Activated CD4-positive, CD25-positive, alpha-beta regulatory T cell (primary cell): ENCODE results near the gene TCEANC2.
"Not testable (repeated sequence)": the region's sequence is repeated elsewhere in the genome, so short reads cannot be mapped to it uniquely, and the experiment has no call there.

Experiments
- DNase-seq, 4 experiments: peaks; one replicate each; lab custom pipeline; 2025; lab: John Stamatoyannopoulos, UW

TCEANC2 gene

DNA sequence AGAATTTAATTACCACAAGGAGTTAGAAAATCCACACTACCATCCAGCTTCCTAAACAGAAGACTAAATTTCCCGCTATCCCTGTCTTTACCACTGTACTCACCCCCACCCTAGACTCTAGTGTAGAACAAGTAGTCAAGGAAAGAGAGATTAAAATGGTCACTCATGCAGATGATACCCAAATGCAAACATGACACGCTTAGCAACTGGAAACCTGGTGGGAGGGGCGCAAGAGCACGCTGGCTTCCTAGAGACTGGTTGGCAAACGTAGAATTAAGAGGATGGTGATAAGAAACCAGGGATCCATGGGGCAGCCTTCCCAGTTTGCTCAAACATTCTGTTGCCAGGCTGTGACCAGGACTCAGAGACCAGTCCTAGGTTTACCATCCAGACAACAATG lies 25.6 kb upstream of the TCEANC2 start:
- no peak for DNase-seq

DNA sequence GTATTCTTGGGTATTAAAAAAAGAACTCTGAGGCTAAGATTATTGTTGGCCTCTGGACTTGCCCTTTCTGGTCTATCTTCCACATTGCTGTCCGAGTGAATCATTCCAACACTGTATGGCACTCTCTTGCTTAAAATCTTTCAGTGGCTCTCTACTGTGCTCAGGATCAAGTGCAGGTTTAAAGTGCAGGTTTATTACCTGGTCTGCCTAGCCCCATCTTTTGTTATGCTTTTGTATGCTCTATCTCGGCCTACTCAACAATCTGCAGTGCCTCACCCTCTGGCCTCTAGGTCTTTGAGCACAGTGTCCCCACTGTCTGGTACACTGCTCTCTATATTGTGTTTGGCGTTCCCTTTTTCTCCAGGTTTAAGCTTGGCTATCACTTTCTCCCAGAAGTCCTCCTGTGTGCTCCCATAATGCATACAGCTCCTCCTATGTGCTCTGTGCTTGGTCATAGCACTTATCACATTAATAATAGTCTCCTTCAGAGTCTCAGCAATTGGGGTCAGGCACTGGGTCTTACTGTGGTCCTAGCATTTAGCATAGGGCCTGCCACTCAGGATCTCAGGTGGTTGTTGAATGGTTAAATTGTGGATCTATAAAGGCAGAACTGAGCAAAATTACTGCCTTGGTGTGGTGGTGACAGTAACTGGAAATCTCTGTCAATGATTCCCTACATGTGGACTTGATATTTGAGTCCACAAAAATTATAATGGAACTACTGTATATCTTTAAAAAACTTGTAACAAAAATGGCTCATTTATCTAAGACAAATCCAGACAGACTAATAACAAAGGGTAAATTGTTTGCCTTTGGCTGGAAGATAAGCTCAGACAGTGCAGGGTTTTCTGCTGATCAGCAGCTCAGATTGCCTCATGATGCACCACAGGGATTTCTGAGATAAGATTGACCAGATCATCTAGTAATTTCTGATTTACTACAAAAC lies 24.8 kb upstream of the TCEANC2 start:
- DNase-seq = no peak

DNA sequence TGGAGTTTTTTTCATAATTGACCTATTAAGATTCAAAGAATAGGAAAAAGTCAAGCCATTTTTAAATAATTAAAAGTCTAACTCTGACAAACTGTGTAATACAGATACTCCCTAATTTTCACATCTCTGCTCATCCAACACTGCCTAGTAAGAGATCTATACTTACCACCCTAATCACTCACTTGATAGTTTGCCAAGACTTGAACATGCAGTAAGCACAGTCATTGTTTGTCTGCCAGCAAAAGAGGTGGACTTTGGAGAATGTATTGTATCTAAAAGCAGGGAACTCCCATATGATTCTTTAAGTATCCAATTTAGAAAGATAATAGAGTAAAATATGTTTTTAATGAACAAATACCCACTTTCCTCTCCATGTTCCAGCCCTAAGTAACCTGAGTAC lies 15.9 kb upstream of the TCEANC2 start:
- DNase-seq = no peak

DNA sequence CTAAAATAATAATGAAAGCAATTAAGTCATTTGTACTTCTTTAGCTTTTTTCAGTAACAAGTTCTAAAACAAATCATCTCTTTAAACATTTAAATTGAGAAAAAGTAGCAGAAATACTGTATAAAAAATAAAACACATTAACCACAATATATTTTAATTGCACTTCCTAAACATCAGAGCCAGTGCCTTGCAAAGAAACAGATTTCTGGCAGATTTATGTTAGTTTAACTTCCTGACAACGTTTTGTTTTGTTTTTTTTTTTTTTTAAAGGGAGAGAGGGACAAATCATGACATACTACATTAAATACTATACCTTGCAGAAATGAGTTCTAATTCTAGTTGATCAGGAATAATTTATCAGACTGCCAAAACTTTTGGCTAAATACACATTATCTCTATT lies 11.6 kb upstream of the TCEANC2 start:
- DNase-seq = no peak

DNA sequence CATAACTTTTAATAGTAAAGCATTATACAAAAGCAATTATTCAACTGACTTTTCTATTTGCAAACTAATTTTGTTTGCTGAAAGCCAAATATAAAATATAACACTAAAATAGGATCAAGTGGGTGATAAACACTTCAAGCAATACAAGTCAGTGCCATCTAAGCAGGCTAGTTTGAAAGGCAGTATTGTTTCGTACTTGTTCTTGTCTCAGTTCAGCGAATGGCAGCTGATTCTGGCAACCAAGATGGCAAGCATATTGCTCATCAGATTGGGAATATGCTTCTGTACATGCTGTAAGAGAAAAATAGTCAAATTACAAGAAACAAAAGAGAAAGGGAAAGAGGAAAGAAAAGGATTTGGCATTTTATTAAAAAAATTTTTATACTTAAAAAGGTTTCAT lies 7.9 kb upstream of the TCEANC2 start:
- no peak for DNase-seq

DNA sequence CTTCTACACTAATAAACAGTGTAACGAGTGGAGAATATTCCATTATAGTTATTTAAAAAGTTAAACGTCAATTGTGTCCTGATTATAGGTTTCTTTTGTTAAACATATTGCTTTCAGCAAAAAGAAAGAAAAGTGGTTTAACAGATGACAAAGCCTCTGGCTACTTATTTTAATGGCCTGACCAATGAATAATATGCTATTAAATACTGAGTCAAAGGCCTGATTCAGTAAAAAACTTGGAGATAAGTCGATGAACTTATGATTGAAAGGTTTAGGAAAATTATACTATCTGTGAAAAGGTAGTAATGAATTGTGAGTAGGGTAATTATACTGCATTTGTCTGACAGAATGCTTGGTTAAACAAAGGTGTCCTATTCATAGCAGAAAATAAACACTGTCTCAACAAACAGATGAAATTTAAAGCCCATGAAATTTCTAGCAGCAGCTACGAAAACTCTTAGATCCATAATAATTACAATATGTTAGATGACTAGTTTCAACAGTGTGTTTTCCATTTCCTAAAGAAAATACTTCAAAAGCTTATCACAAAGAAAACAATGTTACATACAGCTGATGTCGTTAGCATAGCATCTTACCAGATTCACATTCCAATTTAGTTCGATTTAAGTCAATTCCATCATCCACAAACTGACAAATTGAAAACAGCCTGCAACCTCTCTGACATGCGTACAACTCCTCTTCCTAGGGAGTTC lies 6.6 kb upstream of the TCEANC2 start:
- no peak for DNase-seq

DNA sequence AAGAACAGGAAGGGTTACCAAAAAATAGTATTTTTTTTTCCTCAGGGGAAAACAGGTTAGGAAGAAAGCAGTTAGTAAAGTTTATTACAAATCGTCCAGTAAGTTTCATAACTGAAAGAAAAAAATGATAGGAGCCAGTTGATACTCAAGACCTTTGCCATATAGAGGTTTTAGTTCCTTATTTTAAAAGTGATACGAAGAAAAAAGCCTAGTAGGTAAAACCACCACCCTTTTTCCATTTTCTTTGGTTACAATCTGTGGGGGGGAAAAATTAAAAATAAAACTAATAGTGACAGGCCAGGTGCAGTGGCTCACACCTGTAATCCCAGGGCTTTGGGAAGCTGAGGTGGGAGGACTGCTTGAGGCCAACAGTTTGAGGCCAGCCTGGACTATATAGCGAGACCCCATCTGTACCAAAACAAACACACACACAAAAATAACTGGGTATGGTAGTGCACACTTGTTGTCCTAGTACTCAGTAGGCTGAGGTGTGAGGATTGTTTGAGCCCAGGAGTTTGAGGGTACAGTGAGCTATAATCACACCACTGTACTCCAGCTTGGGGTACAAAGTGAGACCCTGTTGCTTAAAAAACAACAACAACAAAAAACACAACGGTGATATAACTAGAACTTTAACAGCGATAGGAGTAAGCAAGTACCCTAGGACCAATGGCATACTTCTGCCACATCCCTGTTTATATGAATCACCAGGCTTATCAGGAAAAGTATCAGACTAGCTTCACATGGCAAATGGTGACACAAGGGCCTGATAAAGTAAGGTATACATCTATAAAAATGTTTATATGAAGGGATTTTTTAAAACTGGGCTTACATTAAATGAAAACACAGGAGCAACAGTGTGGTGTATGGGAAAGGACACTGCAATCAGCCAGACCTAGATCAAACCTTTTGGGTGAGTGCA lies 5.8 kb upstream of the TCEANC2 start:
- no peak for DNase-seq

DNA sequence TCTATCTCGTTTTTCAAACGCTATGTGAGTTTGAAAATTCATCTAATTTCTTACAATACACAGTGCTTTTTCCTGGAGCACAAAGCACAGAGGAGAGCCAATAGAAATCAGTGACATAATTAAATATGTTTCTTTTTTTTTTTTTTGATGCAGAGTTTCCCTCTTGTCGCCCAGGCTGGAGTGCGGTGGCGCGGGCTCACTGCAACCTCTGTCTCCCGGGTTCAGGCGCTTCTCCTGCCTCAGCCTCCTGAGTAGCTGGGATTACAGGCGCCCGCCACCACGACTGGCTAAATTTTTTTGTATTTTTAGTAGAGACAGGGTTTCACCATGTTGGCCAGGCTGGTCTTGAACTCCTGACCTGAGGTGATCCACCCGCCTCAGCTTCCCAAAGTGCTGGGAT lies 3.0 kb upstream of the TCEANC2 start:
- not testable (repeated sequence) for DNase-seq

DNA sequence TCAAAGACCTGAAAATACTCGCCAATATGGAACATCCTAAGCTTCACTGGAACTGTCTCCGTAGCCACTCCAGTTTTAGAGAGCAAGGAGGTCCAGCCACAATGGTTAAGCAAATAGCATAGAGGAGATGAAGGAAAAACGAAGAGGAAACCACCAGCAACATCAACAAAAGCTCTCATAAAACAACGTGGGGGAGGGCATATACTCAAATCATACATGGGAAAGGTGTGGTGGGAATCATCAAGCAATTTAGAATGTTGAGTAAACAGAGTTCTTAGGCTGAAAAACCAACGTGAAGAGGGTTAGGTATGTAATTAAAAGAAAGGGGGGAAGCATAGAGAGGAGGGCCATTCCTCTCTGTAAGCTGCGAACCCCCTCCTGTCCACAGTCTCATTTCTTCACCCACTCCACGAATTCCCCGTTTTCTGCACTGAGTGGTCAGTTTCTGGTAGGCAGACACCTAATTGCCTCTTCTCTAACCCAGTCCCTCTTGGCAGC lies 1.4 kb upstream of the TCEANC2 start:
- no peak for DNase-seq

DNA sequence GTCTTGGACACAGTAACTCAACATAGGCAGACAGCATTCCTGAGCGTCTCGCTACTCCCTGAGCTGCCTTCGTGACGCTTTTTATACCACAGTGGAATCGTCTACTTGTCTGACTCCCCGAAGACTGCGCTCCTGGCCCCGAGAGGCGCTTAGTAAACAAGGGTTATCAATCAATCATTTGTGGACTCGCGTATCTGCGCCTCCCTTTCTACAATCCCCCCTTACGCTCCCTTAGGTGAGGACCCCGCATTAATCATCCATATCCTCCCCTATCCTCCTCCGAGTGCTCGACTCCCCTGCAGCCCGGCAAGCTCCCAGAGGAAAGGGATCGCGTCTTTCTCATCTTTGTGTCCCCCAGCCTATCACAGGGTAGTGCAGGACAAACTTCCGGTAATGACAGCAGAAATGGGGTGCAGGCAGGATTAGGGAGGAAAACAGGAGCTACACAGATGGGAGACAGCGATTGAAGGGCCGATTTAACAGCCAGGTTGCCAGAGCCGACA lies 926 bp upstream of the TCEANC2 start:
- DNase-seq = peak in 1 of 4 experiments; percentile 11

DNA sequence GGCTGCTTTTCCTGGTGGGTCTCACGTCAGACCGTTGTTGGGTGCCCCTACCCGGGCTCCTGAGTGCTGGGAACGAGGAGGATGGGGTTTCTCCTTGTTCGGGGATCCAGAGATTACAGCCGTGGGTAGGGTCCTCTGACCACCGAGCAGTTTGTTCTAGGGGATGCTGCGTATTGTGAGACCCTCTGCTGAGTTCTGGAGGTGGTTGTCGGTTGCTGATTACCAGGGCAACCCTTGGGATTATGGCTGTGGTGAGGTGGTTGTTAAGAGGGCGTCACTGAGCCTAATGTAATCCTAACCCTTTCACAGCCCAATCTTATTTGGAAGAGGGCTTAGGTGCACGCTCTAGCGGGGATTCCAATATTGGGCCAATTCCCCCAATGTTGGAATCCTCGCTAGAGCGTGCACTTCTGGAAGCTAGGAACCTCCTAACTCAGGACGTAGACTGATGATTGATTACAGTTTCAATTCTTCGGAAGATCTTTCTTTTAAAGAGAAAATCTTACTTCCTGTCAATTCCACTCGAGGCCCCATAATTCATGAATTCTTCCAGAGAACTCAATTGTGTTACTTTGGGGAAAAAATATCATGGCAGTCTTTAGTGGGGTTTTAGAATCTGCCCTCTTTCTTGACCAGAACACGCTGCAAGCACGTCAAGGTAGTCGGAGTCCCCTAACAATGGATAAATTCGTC lies 483 bp downstream of the TCEANC2 start:
- no peak for DNase-seq

DNA sequence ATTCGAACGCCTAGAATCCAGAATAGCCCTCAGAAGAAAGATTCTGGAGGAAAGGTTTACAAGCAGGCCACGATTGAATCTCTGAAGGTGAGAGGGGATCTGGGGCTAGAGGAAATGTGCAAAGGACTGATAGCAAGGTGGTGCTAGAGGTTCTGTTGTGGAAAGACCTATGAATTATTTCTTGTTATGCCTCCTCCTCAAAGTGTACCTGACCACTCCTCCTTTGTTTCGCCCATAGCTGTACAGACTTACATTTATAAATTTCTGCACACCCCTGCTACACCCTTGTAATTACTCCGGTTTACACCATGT lies 986 bp downstream of the TCEANC2 start:
- no peak for DNase-seq

DNA sequence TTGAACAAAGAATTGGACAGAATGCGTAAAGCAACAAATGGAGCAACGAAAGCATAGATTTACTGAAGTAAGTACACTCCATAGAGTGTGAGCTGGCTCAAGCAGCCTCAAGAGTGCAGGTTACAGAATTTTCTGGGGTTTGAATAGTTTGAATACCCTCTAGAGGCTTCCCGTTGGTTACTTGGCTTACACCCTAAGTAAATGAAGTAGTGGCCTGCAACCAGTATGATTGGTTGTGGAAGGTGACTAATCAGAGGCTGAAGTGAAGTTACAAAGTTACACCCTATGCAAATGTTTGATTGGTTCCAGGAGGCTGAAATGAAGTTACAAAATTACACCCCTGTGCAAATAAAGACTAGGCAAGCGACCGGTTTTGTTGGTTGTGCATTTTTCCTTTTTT lies 10.9 kb downstream of the TCEANC2 start:
- no peak for DNase-seq

DNA sequence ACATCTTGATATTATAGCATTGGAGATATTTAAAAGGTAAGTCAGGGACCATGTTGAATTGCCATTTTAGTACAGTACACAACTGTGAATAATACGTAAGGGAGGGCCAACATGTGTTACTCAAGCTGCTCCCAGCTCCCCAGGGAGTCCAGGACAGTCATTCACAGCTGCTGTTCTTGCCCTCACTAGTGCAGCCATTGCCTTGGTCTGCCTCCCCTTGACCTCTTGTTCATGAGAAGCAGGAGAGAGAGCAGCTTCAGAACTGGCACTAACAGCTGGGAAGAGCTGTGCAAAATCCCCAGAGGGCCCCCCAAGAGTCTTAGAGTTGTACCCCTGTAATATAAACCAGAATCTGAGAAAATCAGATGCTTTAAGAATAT lies 16.4 kb downstream of the TCEANC2 start:
- DNase-seq = no peak

DNA sequence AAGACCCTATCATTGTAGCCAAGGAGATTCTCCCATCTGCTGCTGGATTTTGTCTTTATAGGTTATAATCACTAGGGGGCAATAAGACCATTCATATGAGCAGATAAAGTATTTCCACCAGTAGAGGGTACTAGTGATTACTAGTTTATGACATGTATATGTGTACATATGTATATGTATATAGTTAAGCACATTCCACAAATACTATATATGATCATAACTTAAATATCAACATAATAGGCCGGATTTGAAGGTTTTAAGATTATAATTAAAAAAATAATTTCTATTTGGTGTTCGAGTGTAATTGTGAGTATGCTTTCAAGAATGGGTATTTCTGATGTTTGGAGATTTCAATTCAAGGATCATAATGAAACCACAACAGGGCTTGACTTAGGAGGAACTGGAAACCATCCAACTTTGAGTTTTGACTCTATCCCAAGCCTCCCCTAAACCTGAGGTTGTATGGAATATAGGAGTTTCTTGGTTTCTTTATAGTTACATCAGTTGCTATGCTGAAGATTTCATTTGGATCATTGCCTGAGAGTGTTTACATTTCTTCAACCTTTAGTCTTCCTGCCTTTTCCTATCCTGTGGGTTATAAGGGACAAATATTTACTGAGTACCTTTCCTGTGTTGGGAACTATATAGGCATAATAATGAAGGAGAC lies 16.9 kb downstream of the TCEANC2 start:
- no peak for DNase-seq

DNA sequence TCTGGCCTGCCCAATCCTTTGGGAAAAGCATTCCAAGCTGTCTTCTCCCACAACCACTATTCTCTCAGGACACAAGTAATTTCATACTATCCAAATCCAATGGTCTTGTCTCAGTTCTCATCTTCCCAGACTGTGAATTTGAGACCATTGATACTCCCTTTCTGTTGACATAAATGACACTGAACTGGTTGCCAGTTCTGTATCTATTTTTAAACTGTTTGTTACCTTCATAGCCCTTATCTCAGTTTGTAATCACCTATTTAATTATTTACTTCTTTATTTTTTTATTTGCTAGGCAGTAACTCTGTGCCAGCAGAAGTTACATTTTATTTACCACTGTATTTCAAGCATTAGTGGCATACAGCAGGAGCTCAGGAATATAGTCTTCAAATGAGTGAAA lies 24.0 kb downstream of the TCEANC2 start:
- no peak for DNase-seq

DNA sequence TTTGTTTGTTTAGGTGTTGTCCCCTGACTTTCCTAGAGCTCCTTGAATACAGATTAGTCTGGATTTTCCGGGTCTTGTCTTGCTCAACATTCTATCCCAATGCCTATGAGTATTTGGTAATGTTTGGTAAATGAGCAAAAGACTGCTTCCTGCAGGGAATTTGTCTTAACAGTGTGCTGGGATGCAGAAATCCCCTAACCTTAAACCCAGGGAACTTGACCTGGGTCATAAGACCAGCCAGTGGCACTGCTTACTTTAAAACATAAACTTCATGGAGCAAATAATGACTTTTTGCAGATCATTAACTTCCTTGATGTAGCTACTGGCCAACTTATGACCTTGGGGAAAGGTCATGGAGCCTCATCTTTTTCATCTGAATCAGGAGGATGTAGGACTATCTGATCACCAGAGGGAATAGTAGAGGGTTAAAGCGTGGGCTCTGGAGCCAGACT lies 27.2 kb downstream of the TCEANC2 start:
- no peak for DNase-seq

DNA sequence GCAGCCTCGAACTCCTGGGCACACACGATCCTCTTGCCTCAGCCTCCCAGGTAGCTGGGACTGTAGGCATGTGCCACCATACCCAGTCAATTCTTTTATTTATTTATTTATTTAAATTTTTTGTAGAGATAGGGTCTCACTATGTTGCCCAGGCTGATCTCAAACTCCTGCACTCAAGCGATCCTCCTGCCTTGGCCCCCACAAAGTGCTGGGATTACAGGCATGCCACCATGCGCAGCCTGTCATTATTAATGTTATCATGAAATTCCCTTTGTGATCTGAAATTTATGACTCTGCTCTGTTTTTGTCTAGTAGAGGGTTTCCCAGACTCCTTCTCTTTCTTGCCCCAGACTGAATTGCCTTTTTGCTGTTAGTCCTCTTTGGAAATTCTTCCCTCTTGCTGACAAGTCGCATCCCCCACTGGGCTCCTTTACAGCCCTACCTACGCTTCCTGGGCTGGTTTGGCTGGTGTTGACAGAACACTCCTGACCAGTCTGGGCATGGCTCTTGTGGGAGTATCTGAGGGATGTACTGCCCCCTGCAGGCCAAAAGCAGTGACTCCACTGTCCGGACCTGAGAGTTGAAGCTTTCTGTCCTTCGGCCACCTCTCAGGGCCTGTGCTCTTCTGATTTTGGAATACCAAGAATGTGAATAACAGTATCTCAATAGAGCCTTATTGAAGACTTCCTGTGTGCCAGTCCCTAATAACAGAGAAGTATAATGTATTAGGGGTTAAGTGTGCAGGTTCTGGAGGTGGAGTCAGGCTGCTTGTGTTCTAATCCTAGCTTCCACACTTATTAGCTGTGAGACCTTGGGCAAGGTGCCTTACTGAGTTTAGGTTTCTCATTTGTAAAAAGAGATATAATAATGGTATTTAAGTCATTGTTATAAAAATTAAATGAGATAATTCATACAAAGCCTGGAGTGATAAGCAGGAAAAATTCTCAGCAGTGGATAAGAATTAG lies 28.2 kb downstream of the TCEANC2 start:
- DNase-seq = peak; percentile 8 to 25 (median 18)

DNA sequence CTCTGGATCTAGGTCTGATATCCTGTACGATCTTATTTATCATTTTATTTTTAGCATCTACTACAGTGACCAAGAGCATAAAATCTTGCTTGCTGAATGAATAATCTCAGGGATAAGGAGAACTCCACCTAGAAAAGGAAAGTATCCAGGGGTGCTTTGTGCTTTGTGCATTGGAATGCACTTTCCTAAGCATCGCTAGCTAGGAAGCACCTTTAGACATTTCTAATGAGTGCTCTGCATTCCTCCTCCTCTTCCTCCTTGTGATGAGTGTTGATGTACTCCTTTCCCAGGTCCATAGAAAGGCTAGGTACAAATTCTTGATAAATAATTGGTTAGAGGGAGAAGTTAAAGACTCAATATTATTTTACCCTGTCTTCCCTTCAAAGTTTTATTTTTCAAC lies 31.4 kb downstream of the TCEANC2 start:
- no peak for DNase-seq

DNA sequence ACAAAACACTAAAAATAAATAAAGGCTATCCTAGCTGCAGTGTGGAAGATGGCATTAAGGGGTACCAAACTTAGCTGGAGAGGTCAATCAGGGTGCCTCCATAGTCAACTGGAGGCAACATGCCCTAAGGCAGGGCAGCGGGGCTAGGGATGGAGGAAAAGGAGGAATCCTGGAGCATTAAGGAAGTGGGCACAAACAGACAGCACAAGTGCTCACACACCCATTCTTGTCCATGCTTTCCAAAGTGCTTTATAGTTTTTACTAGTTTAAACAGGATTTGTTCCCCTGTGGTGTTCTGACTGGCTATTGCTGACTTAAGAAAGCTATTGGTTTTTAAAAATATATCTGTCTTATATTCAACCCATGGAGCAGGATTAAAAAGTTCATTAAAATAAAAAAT lies 33.3 kb downstream of the TCEANC2 start:
- DNase-seq = no peak
